GM18873 (cell line): ENCODE measurements around the gene PTOV1.

Experiments used
- ATAC-seq: cut with Tn5 transposase; IDR thresholded peaks from one replicate; pipeline ENCODE4 v1.9.1; 2021; ENCODE audit warnings: mild to moderate bottlenecking, moderate library complexity, moderate number of reproducible peaks; ENCODE audit not compliant: unreplicated experiment, low FRiP score

PTOV1 gene

DNA sequence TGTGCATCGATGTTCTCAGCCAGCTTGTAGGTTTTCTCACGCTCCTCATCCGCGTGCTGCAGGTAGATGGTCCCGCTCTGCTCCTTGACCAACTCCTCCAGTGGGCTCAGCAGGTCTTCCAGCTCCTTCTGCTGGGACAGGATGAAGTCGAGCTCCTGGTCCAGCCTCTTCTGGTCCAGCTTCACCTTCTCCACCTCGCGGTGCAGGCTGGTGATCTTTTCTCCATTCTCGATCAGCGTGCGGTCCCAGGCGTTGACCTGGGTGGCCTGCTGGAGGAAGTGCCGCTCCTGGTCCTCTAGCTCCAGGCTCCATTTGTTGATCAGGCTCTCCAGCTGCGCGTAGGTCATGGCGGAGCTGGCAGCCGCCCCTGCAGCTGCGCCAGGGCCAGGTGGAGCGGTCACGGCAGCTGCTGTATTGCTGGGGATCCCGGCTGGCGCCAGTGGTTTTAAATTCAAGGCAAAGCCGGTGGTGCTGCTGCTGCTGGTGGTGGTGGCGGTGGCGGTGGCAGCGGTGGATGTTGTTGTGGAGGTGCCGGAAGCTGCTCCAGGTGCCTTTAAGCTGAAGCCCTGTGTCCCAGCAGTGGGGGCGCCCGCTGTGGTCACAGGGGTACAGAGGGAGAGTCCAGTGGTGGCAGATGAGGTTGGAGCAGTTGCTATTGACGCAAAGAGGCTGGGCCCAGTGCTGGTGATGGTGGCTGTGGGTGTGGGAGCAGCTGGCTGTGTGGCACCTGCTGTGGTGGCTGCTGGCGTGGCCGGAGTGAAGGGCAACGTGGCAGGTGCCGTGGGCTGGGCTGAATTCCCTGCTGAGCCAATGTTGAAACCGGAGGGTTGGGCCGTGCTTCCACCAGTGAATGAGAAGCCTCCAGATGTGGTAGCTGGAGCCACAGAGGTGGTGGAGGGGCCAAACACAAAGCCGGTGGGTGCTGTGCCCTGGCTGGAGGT lies 57.8 kb downstream of the PTOV1 start:
- no peak for ATAC-seq

DNA sequence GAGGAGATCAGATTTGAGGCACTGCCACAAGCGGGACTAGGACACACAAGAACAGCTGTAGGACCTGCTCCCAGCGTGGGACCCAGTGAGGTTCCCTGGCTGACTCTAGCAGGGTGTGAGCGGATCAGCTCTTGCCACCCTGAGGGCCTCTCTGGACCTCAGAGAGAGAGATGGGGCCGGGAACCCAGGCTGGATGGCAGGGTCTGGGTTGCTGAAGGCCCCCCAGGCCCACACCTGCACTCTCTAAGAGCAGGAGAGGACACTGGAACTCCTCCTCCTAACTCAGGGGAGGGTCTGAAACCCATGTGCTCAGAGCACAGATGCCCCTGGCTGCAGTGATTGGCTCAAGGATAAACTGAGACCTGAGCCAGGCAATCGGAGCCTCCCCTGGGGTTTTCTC lies 59.2 kb downstream of the PTOV1 start:
- ATAC-seq: no peak
